Measurements from ENCODE around the gene KDM4B.

Gene KDM4B

DNA sequence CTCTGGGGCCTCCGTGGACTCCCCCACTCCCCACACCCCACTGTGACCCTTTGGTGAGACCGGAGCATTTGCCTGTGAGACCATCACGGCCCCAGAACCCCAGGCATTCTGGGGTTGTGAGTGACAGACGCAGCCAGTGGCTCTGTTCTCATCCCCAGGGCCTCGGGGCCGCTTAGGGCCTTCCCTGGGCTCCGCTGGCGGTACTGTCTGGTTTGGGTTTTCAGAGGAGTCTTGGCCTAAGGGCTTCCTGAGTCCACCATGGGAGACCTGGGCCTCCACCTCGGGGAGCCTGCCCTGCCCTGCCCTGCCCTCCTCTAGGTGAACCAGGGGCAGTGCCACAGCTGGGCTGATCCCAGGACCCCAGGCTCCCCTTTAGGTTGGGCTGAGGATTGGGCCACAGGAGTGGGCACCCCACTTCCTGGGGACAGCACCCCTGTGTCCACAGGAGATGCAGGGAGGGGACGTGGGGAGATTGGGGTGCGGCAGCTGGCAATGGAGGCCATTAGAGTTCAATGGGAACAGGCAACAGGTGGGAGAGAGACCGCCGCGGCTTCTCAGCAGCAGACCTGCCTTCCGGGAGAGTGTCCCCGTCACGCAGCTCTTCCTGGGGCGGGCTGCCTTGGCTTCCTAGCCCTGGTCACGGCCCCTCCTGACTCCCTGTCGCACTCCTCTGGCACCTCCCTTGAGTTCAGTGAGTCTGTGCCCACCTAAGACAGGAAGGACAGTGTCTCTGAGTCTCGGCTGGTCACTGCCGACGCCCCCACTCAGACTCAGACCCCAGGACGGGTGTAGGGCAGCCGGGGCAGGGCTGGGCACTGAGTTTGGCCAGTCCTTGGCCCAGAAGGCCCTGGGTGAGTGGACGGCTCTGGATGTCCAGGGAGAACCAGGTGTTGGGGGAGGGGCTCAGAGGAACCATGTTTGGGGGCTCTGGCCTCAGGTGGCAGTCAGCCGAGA is 164.1 kb downstream of the KDM4B start:
- FAIRE-seq (no peak), DNase-seq (ENCODE audit: low spot score) (no peak)

DNA sequence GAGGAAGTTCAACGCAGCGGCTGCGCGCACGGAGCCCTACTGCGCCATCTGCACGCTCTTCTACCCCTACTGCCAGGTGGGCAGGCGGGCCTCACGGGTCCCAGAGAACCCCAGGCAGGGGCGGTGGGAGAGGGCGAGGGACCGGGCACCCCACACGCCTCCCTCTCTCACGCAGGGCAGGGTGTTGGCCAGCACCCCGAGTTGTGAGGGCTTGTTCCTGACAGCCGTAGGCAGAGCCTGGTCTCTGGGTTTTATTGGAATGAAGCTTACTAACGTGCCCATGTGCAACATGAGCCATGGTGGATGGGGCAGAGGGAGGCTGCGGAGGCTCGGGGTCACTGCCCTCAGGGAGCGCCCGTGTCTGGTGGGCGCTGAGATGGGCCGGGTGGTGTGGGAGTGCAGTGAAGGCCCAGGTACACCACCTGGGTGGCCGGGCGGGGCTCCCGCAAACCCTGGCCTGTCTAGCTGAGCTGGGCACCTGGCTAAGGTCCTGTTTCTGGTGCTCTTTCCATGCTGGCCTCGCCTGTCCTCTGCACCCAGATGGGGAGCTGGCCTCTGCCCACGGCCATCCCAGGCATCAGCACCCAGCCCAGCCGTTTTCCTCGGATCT is 165.2 kb downstream of the KDM4B start:
- FAIRE-seq: no peak

DNA sequence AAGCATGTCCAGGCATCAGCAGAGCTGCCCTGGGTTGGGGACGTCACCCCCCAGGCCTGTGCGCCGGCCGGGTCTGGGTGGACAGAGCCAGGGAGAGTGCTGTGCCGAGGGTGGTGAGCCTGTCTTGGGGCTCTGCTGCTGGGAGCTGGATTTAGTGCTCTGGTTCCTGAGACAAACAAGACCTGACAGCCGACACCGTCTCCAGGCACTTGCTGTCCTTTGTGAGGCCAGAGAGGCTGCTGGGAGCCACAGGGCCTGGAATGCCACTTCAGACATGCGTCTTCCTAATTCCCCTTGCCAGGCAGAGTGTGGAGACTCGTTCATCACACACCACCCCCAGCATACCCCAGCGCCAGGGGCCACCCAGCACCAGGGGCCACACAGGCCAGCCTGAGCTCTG is 165.8 kb downstream of the KDM4B start:
- FAIRE-seq: no peak
- no peak for DNase-seq (ENCODE audit: low spot score)

More for the DNA sequence above, 165.2 kb downstream of the KDM4B start:
- no peak for DNase-seq (ENCODE audit: low spot score)

DNA sequence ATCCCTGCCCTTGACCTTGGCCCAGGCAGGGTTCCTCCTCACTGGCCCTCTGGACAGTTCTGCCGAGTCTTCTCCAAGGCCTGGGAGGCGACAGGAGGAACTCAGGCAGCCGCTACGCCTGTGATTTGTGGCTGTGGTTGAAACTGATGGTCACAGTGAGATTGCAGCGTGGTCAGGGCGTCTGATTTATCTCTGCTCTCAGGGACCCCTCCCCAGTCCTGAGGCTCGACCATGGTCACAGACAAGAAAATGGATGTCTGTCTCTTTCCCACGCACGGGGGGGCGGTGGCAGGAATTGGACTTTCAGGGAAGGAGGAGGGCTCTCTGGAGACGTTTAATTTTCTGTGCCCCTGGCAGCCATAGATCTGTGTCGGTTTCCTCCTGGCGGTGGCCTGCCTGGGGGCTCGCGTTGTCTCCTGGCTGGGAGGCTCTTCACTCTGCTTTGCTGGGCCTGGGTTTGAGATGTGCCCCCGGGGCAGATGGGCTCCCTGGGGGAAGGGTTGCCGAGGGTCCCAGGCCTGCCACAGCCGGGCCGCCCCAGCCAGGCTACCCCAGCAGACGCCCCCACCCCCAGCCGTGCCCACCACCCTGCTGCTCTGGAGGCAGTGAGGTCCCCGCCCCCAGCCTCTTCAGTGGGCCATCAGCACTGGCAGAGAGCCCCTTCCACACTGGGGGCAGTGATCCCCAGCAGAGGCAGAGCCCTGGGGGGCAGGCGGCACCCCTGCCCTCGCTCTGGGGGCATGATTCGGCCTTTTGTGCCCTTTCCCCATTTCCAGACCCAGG is 167.4 kb downstream of the KDM4B start:
- FAIRE-seq (no peak), DNase-seq (ENCODE audit: low spot score) (no peak)

DNA sequence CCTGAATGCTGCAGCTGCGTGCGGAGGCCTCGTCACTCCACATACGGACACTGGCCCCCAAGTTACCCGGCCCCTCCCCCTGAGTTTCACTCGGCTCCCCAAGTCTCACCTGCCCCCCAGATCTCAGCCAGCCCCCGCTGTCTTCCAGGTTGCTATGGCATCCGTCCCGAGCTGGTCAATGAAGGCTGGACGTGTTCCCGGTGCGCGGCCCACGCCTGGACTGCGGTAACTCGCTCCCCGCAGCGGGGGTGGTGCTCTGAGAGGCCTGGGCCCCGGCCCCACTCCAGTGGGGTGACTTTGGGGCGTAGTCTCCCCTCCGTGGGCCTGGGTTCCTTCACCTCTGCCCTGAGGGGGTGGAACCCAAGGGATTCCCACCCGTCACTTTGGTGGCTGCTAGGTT is 168.2 kb downstream of the KDM4B start:
- DNase-seq (ENCODE audit: low spot score): no peak
- FAIRE-seq: no peak

DNA sequence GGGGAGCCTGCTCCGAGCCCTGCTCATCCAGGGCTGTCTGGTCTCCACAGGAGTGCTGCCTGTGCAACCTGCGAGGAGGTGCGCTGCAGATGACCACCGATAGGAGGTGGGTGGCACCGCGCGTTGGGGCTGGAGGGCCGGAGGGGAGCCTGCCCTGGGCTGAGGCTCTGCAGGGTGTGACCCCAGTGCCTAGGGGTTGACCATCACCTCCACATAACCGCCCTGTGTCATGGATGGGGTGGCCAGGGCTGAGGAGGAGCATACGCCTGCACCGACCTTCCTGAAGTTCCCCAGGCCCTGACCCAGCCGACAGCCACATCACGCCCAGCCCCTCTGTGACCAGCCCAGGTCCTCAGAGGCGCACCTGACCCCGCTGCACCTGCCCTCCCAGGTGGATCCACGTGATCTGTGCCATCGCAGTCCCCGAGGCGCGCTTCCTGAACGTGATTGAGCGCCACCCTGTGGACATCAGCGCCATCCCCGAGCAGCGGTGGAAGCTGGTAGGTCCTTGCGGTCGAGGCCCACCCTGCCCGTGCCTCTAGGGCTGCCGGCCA is 168.7 kb downstream of the KDM4B start:
- no peak for DNase-seq (ENCODE audit: low spot score)
- no peak for FAIRE-seq

DNA sequence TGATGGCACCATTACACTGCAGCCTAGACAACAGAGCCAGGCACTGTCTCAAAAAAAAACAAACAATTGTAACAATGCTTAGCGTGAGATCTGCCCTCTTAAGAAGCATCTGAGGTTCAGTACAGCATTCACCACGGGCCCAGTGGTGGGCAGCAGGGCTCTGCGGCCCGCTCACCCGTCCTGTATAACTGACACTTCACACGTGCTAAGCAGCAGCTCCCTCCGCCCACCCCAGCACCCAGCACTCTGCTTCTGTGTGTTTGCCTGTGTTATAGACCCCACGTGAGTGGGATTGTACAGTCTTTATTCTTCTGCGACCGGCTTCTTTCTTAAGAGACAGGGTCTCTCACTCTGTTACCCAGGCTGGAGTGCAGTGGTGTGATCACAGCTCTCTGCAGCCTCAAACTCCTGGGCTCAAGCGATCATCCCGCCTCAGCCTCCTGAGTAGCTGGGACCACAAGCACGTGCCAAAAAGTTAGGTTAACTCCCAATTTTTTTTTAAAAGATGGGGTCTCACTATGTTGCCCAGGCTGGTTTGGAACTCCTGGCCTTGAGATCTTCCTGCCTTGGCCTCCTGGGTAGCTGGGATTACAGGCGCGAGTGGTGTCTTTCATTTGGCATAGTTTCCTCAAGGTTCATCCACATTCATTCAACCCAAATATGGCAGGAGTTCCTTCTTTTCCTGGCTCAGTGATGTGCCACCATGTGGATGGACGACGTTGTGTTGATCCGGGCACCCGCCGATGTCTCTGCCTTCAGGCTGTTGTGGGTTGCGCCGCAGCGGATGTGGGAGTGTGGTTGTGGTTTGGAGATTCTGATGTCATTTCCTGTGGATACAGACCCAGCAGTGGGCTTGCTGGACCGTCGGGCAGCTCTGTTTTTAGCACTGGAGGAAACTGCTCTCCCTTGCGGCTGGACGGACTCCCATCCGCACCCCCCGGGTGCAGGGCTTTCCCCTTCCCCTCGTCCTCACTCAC is 170.0 kb downstream of the KDM4B start:
- FAIRE-seq: no peak

DNA sequence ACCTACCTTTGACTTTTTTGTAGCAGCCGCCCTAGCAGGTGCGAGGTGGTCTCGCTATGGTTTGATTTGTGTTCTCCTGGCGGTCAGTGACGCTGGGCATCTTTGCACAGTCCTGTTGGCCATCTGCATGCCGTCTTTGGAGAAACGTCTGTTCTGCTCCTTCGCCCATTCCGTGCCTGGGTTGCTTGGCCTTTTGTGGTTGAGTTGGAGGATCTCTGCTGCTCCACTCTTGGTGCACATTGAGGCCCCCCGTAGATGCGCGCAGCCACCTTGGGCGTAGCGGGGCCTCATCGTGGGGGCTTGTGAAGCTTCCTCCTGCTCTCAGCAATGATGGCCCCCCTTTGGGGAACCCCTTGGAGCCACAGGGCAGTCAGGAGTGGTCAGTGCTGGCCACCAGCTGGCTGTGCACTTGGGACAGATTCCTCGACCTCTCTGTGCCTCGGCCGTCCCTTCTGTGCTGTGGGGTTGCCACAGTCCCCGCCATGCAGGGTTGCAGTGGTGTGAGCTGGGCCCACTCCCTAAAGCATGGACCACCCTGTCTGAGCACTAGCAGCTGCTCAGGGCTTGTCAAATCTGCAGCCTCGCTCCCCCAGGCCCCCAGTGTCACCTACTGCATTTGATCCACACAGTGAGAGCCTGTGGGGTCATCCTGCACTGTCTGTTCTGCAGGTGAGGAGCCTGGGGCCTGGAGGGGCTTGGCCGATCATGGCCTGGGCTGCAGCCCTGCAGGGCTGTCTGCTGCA is 170.8 kb downstream of the KDM4B start:
- FAIRE-seq (no peak), DNase-seq (ENCODE audit: low spot score) (no peak)

More for the DNA sequence above, 170.0 kb downstream of the KDM4B start:
- no peak for DNase-seq (ENCODE audit: low spot score)

DNA sequence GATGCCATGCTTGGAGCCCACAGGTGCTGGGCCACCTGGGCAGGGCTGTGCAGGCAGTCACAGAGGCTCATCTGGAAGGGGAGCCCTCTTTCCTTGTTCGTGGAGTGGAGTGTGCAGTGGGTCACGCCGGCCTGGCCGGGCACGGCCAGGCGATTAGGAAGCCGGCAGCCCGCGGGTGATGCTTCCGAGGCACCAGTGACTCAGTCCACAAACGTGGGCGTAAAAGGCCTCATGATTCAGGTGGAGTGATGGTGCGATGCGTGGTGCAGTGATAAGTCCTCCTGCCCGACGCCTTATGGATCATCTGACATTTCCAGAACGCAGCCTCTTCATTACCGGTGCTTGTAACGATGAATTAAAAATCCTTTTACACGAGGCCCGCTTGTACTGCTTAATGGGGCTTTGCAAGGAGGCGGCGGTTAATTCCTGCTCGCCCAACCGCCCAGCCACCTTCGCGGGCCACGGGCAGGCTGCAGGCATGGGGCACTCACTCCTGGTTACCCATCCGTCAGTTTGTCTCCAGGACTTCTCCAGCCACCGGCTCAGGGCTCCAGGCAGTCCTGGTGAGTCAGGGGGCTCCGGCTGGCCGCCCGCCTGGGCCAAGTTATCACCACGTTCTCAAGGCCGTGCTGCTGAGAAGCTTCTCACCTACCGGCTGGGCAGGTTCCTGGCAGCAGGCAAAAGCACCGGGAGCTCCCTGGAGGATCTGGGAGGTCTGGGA is 172.4 kb downstream of the KDM4B start:
- DNase-seq (ENCODE audit: low spot score) (no peak), FAIRE-seq (no peak)

DNA sequence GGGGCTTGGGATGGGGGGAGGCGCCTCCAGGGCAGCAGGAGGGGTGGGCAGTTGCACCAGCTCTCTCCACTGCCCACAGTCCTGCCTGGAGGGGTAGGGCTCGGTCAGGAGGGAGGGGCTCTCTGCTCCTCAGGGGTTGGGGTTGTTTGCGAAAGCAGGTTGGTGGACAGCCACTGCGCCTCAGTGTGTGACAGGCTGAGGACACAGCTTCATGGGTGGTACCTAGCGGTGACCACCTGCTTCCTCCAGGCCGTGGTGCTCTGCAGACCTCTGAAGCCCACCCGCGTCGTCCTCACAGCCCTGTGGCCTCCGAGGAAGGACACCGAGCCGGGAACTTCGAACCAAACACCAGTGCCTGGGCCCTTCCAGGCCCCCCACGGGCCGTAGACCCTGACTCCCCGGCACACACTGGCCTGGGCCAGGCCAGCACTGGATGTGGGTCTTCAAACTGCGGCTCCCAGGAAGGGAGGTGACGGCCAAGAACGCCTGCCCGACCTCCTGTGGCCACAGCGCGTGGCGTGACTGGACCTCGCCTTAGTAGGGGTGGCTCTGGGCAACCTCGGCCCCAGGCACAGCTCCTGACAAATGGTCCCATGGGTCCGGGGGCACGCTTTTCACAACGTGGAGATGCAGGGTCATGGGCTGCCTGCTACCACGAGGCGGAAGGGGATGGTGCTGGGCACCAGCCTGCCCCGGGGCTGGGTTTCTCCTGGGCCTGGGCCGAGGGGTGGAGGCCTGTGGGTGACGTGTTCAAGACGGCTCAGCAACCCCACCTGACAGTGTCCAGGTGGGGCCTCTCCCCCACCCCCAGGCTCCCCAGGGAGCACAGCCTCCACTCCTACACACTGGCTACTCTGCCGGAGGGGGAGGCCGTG is 173.2 kb downstream of the KDM4B start:
- FAIRE-seq: no peak
- DNase-seq (ENCODE audit: low spot score): no peak

DNA sequence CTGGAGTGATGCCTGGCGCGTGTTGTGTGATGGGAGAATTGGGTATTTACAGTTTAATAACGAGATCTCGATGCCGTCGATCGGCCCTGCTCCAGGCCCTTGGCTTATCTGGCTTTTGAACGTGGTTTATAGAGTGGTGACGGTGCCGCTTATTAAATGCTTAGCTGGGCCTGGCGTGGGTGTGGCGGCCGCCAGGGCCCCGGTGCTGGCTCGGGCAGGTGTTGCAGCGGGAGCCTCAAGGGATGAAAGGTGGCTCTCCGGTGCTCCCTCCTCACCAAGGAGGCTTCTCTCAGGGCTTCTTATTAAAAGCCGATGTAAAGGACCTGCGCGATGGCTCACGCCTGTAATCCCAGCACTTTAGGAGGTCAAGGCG is 173.8 kb downstream of the KDM4B start:
- no peak for DNase-seq (ENCODE audit: low spot score)
- no peak for FAIRE-seq

DNA sequence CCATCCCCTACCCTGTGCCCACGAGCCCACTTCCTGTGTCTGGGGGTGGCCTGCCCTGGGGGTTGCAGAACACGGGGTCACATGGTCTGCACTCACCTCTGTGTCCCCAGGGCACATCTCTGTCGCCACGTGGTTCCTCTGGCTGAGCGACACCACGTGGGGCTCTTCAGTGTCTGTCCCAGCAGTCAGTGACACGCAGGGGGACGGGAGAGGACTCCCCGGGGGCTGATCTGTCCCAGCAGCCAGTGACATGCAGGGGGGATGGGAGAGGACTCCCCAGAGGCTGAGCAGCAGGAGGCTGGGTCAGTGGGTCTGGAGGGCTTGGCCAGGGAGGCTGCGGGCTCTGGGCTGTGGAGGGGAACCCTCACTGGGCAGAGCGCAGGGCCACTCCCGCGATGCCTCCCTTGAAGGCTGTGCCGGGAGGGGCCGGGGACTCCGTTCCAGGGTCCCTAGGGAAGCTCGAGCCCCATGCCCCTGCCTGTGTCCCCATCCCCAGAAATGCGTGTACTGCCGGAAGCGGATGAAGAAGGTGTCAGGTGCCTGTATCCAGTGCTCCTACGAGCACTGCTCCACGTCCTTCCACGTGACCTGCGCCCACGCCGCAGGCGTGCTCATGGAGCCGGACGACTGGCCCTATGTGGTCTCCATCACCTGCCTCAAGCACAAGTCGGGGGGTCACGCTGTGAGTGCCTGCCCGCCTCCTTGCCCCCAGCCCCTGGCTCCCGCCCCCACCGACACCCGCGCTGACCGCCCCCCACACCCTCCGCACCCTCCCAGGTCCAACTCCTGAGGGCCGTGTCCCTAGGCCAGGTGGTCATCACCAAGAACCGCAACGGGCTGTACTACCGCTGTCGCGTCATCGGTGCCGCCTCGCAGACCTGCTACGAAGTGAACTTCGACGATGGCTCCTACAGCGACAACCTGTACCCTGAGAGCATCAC is 174.8 kb downstream of the KDM4B start:
- FAIRE-seq (no peak), DNase-seq (ENCODE audit: low spot score) (no peak)

DNA sequence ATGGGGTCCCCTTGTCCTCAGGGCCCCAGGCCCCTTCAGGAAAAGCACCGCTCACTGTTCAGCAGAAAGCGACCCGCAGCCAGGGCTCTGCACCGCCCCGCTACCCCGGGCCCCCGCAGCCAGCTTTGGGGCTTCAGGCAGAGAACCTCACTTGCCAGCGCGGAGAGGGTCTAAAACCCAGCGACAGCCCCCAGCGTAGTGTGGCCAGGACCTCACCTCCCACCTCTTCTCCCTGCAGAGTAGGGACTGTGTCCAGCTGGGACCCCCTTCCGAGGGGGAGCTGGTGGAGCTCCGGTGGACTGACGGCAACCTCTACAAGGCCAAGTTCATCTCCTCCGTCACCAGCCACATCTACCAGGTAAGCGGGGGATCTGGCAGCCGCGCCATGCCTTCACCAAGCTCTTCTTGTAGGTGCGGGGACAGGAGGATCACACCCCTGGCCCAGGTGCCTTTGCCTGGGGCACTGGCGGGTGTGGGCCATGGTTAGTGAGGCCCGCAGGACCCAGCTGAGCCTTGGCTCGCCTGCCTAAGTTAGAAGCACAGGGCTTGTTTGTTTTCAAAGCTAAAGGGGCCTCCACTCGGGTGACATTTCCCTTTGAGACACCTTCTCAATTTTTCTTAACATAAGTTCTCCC is 175.7 kb downstream of the KDM4B start:
- DNase-seq (ENCODE audit: low spot score) (no peak), FAIRE-seq (no peak)

DNA sequence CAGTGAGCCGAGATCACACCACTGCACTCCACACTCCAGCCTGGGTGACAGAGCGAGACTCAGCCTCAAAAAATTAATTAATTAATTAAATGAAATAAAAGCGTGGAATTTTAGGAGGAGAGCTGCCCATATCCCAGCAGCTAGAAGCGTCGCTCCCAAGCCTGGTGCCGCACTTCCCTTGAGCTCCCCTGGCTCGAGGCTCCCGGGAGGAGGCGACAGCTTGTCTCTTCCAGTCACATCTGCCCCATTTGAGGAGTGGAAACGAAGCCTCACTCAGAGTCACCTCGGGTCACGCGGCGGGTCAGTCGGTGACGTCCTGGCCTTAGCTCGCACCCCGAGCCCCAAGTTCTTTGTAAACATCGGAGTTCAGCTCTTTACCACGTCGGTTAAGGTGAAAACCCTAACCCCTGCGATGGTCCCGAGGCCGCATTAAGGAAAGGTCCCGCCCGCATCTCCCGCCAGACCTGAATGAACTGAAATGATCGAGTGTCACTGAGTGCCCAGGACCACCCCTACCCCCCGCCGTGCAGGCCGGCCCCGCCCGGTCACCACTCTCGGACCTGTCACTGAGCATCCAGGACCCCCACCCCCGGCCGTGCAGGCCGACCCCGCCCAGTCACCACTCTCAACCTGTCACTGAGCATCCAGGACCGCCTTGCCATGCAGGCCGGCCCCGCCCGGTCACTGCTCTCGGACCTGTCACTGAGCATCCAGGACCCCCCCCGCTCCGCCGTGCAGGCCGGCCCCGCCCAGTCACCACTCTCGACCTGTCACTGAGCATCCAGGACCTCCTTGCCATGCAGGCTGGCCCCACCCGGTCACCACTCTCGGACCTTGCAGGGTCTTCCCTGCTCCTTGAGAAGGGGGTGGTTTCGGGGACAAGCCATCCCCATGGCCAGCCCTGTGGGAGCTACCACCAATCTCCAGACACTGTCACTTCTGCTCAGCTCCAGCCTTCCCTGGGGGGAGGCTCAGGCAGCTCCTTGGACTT is 176.9 kb downstream of the KDM4B start:
- DNase-seq (ENCODE audit: low spot score) (no peak), FAIRE-seq (no peak)
